Activated CD4-positive, alpha-beta T cell treated with anti-CD3 and anti-CD28 coated beads for 24 hours (primary cell): ENCODE results near the gene XKR7.
"Not testable (repeated sequence)": the region's sequence is repeated elsewhere in the genome, so short reads cannot be mapped to it uniquely, and the experiment has no call there.

Experiments
- DNase-seq, 2 donors: peaks; one replicate each; pipeline ENCODE4 v3.0.0-alpha.2; 2020; ENCODE audit warnings: low read depth in 2 of 2

XKR7 gene, protein sequence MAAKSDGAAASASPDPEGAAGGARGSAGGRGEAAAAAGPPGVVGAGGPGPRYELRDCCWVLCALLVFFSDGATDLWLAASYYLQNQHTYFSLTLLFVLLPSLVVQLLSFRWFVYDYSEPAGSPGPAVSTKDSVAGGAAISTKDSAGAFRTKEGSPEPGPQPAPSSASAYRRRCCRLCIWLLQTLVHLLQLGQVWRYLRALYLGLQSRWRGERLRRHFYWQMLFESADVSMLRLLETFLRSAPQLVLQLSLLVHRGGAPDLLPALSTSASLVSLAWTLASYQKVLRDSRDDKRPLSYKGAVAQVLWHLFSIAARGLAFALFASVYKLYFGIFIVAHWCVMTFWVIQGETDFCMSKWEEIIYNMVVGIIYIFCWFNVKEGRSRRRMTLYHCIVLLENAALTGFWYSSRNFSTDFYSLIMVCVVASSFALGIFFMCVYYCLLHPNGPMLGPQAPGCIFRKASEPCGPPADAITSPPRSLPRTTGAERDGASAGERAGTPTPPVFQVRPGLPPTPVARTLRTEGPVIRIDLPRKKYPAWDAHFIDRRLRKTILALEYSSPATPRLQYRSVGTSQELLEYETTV

DNA sequence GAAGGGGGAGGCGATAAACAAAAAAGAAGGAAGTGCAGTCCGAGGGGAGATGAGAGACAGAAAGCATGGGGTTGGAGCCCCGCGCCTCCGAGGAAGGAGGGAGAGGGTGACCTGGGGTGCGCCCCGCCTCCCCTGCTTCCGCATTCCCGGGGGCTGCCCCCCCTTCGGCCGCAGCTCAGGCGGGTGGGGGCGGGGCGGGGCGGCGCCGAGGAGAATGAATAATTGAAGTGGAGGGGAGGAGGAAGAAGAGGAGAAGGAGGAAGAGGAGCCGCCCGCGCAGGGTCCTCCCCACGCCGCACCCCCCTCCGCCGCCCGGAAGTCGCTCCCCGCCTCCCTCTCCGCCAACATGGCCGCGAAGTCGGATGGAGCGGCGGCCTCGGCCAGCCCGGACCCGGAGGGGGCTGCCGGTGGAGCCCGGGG, at the start of gene XKR7:
Gene XKR7 (plus strand): TSS at position 322 of the 420 bp plus-strand sequence. CDS start 25 bp downstream, at position 347.
- DNase-seq: no peak

DNA sequence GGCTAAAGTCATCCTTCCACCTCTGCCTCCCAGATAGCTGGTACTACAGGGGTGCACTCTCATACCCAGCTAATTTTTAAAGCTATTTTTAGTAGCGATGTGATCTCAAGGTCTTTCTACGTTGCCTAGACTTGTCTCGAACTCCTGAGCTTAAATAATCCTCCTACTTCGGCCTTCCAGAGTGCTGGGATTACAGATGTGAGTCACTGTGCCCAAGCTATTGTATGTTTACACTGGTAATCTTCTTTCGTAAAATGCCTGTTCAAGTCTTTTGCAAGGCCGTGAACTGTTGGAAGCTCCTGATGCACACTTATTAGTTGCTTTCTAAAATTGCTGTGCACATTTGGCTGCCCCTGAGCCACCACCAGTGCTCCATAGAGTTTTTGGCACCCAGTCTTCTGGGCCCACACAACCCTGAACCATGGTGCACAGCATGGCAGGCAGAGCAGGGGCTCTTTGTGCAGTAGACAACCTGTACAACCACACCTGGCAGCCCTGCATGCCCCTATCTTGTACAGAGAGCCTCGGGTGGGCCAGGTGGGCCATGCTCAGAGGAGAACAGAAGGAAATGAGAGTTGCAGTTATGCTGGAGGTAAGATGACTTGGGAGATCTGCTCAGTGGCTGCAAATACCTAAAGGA, 49.4 kb upstream of the XKR7 start:
- no peak for DNase-seq

DNA sequence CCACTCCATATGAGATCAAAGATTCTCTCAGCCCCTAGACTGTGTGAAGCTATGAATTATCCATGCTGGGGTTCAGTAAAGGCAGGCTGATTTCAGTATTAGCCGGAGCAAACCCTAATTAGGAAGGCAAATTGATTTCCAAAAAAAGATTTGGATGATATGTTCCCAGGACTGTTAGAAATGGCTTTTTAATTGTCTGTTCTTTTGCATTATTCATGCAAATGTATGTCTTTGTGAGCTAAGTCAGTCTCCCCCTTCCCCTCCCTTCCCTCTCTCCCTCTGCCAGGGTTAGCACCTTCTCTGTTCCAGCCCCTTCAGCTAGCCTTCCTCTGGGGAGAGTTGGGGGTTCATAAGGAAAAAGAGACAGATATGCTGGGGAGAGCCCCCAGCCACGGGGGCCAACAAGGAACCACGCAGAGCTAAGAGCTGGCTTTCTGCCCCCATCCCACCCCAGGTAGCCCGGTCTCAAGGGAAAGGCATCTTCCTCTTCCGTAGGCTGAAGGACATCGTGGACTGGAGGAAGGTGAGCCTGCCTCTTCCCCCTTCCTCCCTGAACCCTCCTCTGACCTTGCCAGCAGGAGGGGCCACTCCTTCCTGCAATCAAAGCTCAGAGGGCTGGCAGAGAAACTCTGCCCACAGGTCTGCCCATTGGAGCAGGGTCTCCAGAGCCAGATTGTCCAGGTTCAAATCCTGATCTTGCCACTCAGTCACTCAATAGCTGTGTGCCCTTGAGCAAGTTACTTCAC, 48.4 kb upstream of the XKR7 start:
- DNase-seq: no peak

DNA sequence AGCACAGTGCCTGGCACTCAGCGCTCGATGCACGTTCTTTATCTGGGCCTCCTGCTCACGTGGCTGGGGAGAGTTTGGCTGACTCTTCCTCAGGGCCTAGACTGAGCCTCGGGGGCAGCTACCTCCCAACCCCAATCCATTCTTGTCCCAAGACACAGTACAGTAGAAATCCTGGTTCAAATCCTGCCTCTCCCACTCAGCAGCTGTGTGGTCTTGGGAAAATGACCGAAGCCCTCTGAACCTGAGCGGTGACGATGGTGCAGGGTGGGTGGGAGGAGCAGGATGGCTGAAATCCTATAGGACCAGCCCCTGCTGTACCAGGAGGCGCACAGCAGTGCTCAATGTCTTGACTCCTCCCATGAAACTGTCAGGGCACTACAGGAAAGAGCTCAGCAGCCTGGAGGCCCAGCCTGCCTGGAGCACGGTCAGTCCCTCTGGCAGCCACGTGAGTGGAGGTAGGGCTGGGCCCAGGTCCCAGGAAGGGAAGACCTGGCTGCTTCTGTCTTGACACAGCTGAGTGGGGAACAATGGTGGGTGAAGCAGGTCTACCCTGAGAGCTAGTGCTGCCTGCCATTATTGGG, 47.6 kb upstream of the XKR7 start:
- no peak for DNase-seq

DNA sequence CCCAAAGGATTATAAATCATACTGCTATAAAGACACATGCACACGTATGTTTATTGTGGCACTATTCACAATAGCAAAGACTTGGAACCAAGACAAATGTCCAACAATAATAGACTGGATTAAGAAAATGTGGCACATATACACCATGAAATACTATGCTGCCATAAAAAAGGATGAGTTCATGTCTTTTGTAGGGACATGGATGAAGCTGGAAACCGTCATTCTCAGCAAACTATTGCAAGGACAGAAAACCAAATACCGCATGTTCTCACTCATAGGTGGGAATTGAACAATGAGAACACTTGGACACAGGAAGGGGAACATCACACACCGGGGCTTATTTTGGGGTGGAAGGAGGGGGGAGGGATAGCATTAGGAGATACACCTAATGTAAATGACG, 46.5 kb upstream of the XKR7 start:
- DNase-seq: not testable (repeated sequence)

DNA sequence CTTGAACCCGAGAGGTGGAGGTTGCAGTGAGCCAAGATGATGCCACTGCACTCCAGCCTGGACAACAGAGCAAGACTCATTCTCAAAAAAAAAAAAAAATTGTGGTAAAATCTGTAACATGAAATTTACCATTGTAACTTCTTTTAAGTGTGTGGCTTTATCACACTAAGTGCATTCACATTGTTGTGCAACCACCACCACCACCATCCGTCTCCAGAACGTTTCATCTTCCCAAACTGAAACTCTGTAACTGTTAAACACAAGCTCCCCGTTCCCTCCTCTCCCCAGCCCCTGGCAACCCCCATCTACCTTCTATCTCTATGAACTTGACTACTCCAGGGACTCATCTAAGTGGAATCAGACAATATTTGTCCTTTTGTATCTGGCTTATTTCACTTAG, 45.8 kb upstream of the XKR7 start:
- no peak for DNase-seq

DNA sequence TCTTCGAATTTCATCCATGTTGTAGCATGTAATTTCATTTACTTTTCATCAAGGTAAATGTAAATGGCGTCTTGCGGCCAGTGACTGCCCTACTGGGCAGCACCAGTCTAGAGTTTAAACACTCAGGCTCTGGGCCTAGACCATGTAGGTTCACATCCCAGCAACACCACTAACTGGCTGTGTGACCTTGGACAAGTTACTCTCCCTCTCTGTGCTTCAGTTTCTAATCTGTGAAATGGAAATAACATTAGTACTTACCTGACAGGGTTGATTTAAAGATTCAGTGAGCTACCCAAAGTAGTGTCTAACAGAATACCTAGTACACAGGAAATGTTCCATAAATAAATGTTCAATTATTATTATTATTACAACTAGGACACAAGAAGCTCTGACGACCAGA, 45.4 kb upstream of the XKR7 start:
- DNase-seq: no peak

DNA sequence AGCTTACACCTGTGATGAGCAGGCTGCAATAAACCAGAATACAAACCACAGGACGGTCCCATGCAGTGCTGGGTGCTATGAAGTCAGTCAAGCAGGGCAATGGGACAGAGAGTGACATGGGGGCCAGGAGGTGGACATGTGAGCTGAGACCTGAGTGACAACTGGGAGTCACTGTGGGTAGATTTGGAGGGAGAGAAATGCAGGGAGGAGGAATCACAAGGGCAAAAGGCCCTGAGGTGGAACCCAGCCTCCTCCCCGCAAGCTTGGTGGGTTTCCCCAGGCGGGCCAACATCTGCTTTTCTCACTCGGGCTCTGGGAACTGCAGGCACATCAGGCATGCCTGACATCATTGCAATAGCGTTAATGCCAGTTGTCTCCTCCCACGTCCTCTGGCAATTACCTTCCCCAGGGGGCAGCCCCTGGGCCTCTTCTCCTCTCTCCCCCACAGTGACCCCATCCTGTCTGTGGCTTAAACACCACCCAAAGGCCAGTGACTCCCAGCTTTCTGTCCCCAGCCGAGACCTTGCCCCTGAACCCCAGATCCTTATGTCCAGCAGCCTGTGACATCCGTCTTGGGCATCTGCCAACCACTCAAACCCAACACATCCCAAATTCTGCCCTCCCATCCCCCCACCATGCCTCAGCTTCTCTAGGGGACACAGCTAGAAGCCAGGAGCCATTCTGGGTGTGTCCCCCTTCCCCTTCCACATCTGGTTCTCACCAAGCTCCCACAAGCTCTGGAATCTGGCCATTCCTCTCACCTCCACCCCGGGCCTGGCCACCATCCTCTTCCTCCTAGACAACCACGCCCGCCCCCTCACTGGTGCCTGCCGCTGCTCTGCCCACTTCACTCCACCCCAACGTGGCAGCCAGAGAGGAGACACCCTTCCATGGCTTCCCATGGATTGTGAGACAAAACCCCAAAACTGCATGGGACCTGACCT, 44.3 kb upstream of the XKR7 start:
- no peak for DNase-seq

DNA sequence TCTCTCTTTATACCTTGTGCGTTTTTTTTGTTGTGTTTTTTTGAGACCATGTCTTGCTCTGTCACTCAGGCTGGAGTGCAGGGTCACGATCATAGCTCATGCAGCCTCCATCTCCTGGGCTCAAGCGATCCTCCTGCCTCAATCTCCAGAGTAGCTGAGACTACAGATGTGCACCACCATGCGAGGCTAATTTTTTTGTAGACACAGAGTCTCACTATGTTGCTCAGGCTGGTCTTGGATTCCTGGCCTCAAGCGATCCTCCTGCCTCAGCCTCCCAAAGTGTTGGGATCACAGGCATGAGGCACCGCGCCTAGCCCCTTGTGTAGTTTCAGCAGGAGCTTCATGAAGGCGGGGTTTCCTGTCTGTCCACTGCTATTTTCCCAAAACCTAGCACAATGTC, 43.4 kb upstream of the XKR7 start:
- no peak for DNase-seq

DNA sequence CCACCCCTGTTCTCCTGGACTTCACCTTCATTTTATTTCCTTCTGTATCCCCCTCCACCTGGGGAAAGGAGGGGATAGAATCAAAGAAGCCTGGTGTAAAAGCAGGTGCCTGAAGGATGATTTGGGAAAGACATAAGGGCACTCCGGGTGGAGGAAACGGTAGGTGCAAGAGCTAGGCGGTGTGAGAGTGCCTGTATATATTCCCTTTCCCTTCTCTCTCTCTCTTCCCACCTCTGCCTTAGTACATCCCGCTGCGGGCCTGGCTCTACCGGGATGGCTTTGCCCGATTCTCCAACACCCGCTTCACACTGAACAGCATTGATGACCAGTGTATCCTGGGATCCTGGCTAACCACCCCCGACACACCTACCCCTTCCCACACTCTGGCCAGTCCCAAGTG, 42.3 kb upstream of the XKR7 start:
- DNase-seq: no peak

DNA sequence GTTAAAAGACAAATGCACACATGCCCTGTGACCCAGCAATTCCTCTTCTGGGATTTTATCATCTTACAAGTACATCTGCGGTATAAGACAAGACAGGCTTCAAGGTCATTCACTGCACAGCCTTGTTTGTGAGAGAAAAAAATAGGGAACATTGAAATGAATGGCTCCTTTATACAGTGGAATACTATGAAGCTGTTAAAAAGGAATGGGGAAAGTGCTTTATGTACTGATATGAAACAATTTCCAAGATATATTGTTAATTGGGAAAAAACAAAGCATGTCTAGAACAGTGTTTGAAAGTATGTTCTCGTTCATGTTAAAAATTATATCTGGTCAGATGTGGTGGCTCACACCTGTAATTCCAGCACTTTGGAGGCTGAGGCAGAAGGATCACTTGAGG, 41.5 kb upstream of the XKR7 start:
- no peak for DNase-seq

DNA sequence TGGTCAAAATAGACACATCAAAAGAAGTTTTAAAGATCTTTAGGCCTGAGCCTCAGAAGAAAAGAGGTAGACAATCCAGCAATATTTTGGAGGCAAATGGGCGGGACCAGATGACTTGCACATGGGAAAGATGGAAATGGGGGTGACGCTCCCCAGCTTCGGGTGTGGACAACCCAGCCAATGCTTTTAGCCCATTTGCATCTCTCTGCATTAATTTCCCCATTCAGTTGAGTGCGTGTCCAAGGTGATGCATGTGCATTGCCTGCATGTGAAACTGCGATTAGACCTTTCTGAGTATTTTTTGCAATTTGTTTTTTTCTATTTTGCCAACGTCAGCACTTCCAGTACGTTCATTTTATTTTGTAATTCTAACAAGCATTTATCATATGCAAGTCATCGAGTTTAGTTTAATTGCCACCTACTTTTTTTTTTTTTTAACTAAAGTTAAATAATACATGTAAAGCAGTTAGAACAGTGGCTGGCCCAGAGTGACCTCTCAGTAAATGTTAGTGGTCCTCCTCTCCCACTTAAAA, 40.3 kb upstream of the XKR7 start:
- DNase-seq: no peak

DNA sequence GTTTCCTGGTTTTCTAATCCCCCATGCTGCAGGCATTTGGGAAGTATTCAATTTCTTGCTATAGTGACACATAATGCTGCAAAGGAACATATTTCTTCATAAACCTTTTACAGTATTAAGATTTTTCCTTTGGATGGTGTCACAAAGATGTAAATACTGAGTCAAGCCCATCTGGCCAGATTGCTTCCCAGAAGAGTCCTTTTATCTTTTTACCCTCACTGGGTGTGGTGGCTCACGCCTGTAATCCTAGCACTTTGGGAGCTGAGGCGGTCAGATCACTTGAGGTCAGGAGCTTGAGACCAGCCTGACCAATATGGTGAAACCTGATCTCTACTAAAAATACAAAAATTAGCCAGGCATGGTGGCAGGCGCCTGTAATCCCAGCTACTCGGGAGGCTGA, 38.3 kb upstream of the XKR7 start:
- not testable (repeated sequence) for DNase-seq

DNA sequence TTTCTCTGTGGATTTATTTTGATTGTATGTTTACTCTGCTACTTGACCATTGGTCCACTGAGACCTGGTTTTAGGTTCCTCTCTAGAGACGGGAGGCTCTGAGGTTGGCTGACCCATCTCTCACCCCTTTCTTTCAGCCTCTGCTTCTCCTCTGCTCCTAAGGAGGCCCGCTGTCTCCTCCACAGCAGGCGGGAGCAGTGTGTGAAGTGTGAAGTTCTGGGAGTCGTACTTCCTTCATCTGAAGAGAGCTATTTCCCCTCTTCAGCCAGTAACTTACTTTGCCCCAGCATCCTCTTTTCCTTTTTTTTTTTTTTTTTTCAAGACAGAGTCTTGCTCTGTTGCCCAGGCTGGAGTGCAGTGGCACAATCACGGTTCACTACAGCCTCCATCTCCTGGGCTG, 37.2 kb upstream of the XKR7 start:
- DNase-seq: no peak

DNA sequence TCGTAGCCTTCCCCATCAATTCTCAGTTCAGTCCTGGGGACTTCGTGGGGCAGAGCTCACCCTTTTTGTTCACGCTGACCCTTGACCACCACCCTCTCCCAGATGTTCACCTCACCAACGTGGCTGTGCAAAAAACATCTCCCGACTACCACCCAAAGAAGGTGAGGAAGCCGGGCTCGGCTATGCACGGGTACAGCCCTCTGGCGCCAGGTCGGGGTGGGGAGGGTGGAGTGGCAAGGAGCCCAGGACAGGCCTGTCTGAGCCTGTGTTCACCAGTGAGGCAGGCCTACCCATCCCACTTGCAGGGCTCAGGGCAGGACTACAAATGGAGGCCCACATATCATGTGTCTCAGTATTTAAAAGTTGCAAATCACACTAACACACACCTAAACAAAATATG, 34.3 kb upstream of the XKR7 start:
- no peak for DNase-seq

DNA sequence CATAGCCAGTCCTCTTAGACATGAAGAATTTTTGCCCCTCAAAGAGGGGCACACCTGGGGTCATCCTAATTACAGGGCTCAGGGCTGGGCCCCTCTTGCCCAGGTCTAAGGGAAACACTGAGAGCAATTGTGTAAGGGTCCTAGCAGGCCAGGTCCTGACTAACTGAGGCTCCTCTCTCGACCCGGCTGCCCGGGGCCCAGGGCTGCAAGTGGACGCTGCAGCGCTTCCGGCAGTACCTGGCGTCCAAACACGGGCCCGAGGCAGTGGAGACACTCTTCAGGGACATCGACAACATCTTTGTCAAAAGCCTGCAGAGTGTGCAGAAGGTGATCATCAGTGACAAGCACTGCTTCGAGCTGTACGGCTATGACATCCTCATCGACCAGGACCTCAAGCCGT, 33.5 kb upstream of the XKR7 start:
- no peak for DNase-seq

DNA sequence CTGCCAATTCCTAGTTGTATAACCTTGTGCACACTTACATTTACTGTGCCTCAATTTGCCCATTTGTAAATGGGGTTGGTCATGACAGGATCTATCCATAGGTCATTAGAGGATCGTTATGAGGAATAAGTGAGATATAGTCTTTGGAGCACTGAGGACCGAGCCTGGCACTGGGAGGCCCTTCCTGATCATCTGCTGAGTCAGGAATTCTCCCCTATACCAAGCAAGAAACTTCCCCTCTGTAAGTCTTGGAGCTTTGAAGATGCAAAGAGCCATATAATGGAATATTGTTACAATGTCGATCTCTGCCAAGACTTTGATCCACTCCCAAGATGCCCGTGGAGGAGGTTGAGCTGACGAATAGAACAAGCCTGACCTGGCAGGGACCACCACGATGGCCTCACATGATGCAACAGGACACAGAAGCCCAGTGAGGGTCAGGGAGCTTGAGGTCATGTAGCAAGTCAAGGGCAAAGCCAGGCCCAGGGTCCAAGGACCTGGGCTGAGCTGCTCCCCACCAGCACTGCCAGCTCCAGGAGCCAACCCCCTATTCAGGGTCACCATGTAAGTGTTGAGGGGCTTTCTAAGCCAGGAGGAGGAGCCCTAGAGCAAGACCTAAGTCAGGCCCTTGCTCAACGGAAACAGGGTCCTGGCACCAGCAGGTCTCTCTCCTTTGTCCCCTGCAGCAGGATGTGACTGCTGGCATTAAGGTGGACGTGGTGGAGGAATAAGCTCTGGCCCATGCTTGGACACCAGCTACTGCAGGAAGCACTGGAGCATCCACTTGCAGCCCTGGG, 32.8 kb upstream of the XKR7 start:
- DNase-seq: no peak

DNA sequence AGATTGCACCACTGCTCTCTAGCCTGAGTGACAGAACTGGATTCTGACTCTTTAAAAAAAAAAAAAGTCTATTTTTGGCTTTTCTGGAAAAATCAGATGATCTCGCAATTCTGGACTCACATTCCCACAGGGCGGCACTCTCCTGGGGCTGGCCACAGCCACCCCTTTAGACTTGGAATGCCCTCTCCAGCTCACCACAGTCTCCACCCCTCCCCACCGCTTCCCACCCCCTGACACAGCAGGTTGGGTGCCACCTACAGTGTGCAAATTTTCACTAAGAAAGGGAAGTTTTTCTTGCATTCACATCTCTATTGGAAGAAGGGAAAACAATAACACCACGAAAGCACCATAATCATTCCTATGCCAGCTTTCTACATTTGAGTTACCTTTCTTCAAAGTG, 31.5 kb upstream of the XKR7 start:
- DNase-seq: no peak

DNA sequence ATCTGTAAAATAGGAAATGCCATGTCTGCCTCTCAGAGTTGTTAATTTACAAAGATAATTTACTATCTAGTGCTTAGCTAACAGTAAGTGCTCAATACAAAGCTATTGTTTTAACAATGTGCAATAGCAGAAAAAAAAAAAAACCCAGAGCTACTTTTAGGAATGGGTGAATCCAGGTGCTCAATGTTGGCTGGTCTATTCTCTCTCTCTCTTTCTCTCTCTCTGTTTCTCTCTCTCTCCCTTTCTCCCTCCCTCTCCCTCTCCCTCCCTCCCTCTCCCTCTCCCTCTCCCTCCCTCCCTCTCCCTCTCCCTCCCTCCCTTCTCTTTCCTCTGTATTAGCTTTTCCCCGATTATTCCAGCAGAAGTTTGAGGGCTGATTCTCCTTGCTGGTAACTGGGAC, 30.1 kb upstream of the XKR7 start:
- DNase-seq: no peak

DNA sequence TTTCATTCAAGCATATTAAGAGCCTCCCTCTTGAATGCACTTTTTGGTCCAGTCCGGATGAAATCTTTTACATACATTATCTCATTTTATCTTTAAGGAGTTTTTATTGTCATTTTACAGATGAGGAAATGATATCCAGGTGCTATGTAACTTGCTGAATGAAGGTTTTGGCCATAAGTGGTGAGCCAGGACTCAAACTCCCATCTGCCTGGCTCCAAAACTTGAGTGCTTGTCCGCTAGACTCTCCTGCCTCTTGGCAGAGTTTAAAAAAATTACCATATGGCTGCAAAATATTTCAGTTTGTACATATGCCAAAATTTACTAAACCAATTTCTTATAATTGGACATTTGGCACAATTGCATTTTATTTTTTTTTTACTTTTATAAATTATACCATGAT, 28.3 kb upstream of the XKR7 start:
- no peak for DNase-seq
